Liver (tissue), 9 donors: ENCODE measurements around the gene NTM. TPM values are rescaled to one million over a fixed set of nuclear protein-coding genes. Genes with fewer than 3 reads are reported as not detected.
A peak's percentile ranks its signal among the peaks of the same experiment; 100 is the strongest.

Experiments
- DNase-seq: peaks from one replicate; pipeline ENCODE4 v3.0.0-alpha.2; 2017; ENCODE audit warnings: low spot score
- H3K27ac ChIP-seq, 2 donors: one replicate each; pipeline ENCODE4 v1.7.0; 2013; ENCODE audit warnings: inconsistent platforms in 2 of 2, low read length in 2 of 2, control low read depth in 1 of 2, low read depth in 1 of 2, mild to moderate bottlenecking in 1 of 2
- H3K27me3 ChIP-seq, 4 donors: one replicate each; pipeline versions ENCODE4 v1.6.1 to v1.7.0; 2013; ENCODE audit warnings: low read length in 3 of 4, inconsistent platforms in 1 of 4, mild to moderate bottlenecking in 1 of 4, moderate library complexity in 1 of 4; ENCODE audit not compliant: control insufficient read depth in 4 of 4, insufficient read depth in 4 of 4
- H3K36me3 ChIP-seq, 4 donors: one replicate each; pipeline versions ENCODE4 v1.6.1 to v1.7.0; 2013; ENCODE audit warnings: low read length in 3 of 4, mild to moderate bottlenecking in 3 of 4, low read depth in 1 of 4, moderate library complexity in 1 of 4; ENCODE audit not compliant: control insufficient read depth in 4 of 4, insufficient read depth in 3 of 4
- H3K4me1 ChIP-seq, 4 donors: one replicate each; pipeline versions ENCODE4 v1.6.1 to v1.7.0; 2013; ENCODE audit warnings: low read length in 3 of 4, mild to moderate bottlenecking in 3 of 4, moderate library complexity in 1 of 4; ENCODE audit not compliant: control insufficient read depth in 4 of 4, insufficient read depth in 4 of 4
- H3K4me3 ChIP-seq, 3 donors: one replicate each; pipeline versions ENCODE4 v1.6.1 to v1.7.0; 2013; ENCODE audit warnings: low read length in 3 of 3, control low read depth in 1 of 3, low read depth in 1 of 3, mild to moderate bottlenecking in 1 of 3
- H3K9ac ChIP-seq, 2 donors: one replicate each; pipeline ENCODE4 v1.7.0; 2013; ENCODE audit warnings: low read length in 2 of 2, mild to moderate bottlenecking in 2 of 2, moderate library complexity in 2 of 2, control low read depth in 1 of 2, low read depth in 1 of 2
- H3K9me3 ChIP-seq, 4 donors: one replicate each; pipeline versions ENCODE4 v1.6.1 to v1.7.0; 2013; ENCODE audit warnings: low read length in 3 of 4; ENCODE audit not compliant: control insufficient read depth in 4 of 4
- CTCF ChIP-seq: fragments of 150-350 bp; IDR thresholded peaks from 2 replicates; pipeline ENCODE4 v1.5.1; 2017; ENCODE audit warnings: improper control_type of control experiment, low read depth, low read length; ENCODE audit not compliant: missing input control
- EGR1 ChIP-seq, 2 donors: IDR thresholded peaks; 2 replicates each; pipeline ENCODE4 v1.6.1; 2016 to 2018; ENCODE audit warnings: antibody characterized with exemption in 2 of 2, low read depth in 2 of 2
- FOXA1 ChIP-seq: IDR thresholded peaks from 2 replicates; pipeline ENCODE4 v1.6.1; 2016; ENCODE audit warnings: antibody characterized with exemption
- FOXA2 ChIP-seq: IDR thresholded peaks from 2 replicates; pipeline ENCODE4 v1.6.1; 2016; ENCODE audit warnings: antibody characterized with exemption
- GABPA ChIP-seq, 2 donors: IDR thresholded peaks in 1 of 2; conservative IDR thresholded peaks in 1 of 2; 2 replicates each; pipeline ENCODE4 v1.6.1; 2016; ENCODE audit warnings: antibody characterized with exemption in 2 of 2, mild to moderate bottlenecking in 1 of 2, moderate library complexity in 1 of 2
- HNF4A ChIP-seq, 2 donors: conservative IDR thresholded peaks; 2 replicates each; pipeline ENCODE4 v1.6.1; 2016; ENCODE audit warnings: antibody characterized with exemption in 2 of 2, mild to moderate bottlenecking in 2 of 2
- JUND ChIP-seq, 2 donors: IDR thresholded peaks; 2 replicates each; pipeline ENCODE4 v1.6.1; 2016; ENCODE audit warnings: antibody characterized with exemption in 2 of 2
- MAX ChIP-seq: IDR thresholded peaks from 2 replicates; pipeline ENCODE4 v1.6.1; 2016; ENCODE audit warnings: antibody characterized with exemption
- NR2F2 ChIP-seq: IDR thresholded peaks from 2 replicates; pipeline ENCODE4 v1.6.1; 2016; ENCODE audit warnings: antibody characterized with exemption
- RAD21 ChIP-seq, 2 donors: IDR thresholded peaks; 2 replicates each; pipeline ENCODE4 v1.6.1; 2016; ENCODE audit warnings: antibody characterized with exemption in 2 of 2, mild to moderate bottlenecking in 2 of 2
- REST ChIP-seq: IDR thresholded peaks from 2 replicates; pipeline ENCODE4 v1.6.1; 2016; ENCODE audit warnings: antibody characterized with exemption, mild to moderate bottlenecking
- RXRA ChIP-seq, 2 donors: IDR thresholded peaks; 2 replicates each; pipeline ENCODE4 v1.6.1; 2017 to 2018; ENCODE audit warnings: antibody characterized with exemption in 2 of 2, mild to moderate bottlenecking in 1 of 2
- SP1 ChIP-seq: IDR thresholded peaks from 2 replicates; pipeline ENCODE4 v1.6.1; 2018; ENCODE audit warnings: antibody characterized with exemption, mild to moderate bottlenecking
- TAF1 ChIP-seq: conservative IDR thresholded peaks from 2 replicates; pipeline ENCODE4 v1.6.1; 2016; ENCODE audit warnings: antibody characterized with exemption, mild to moderate bottlenecking
- WGBS: extraction: QIAGEN DNeasy Blood & Tissue Kit; methylation state at CpG from one replicate; pipeline ENCODE4 v1.1.7; 2013; 5-methylcytosine and 5-hydroxymethylcytosine counted together
- polyA plus RNA-seq, 2 donors: library from polyadenylated mRNA; stranded (reverse) in 1 of 2; unstranded in 1 of 2; fragments of 200-250 nt in 1 of 2; fragments of >200 nt in 1 of 2; fragmentation: Nextera tagmentation in 1 of 2; extraction: Ambion mirVana in 1 of 2; gene quantifications; one replicate each; pipeline versions ENCODE4 v1.2.1 to v1.2.3, GENCODE V29; 2013 to 2015
- total RNA-seq, 2 donors: library from RNA; depleted of rRNA; stranded (reverse); fragments of >200 nt; gene quantifications; one replicate each; pipeline ENCODE4 v1.2.3, GENCODE V29; 2014
- TF ChIP-seq, protein P1 (sequence below): IDR thresholded peaks from 2 replicates; pipeline ENCODE4 v1.6.1; 2016; ENCODE audit warnings: antibody characterized with exemption
- TF ChIP-seq, protein P2 (sequence below): IDR thresholded peaks from 2 replicates; pipeline ENCODE4 v1.6.1; 2016; ENCODE audit warnings: antibody characterized with exemption
- donor health status: healthy.
- donor health status: healthy.
- donor health status: healthy.
- donor health status: healthy.
- donor health status: healthy.

Gene NTM
- total and polyA plus RNA-seq, 4 donors = 0.08 to 1.1 (median 0.08) TPM; not detected in 1

- Histone ChIP-seq H3K27me3 (peaks cover 0 to 8% (median 3%) of the 10 kb centered on the region in 4 donors), H3K9me3 (peaks cover 0 to 3% (median 0%) of the 10 kb centered on the region in 4 donors), H3K4me3 (no peak overlapping the region), H3K9ac (no peak overlapping the region), H3K36me3 (no peaks in the 10 kb centered on the region), H3K27ac (no peak overlapping the region), H3K4me1 (no peaks in the 10 kb centered on the region)
- no peak for DNase-seq
- 78% methylated on average over 6 of the region's 6 CpGs for WGBS
- TF ChIP-seq FOXA1 (no peak), RXRA (IDR thresholded peaks at IDR 0.05) (peak in 1 of 2 donors; percentile 60)
Observed at GRCh38 chr11:131773626-131774025, 403.2 kb downstream of the NTM start.

DNA sequence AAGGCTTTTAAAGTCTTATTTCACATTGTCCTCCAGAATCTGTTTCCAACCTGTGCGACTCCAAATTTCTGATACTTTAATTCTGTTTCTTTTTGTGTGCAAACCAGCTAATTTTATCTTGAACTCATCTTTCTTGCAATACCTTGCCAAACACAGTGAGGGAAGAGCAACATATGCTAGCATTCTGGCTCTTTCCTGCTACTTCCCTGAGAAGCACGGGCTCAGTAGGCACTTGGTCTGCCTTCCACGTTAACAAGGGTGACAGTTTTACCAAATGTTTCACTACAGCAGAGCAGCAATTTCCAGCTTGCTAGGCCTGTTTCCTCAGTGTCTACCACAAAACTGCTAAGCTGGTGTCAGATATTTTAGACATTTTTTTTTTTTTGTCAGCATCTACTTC is 405.8 kb downstream of the NTM start:
- H3K36me3 ChIP-seq = no peaks in the 10 kb centered on the region
- H3K9me3 ChIP-seq = peaks cover 0 to 3% (median 0%) of the 10 kb centered on the region in 4 donors
- H3K9ac ChIP-seq = no peak overlapping the region
- H3K4me1 ChIP-seq = no peaks in the 10 kb centered on the region
- no peak overlapping the region for H3K27ac ChIP-seq
- TF ChIP-seq FOXA2 (no peak), MAX (no peak), RXRA (IDR thresholded peaks at IDR 0.05) (no peak), GABPA (IDR thresholded peaks at IDR 0.05 in 1 of 2, conservative IDR thresholded peaks at IDR 0.05 in 1 of 2) (no peak), NR2F2 (no peak), HNF4A (conservative IDR thresholded peaks at IDR 0.05) (no peak), EGR1 (IDR thresholded peaks at IDR 0.05; ENCODE audit: low read depth in 2 of 2) (no peak), REST (no peak), SP1 (no peak), CTCF (no peak)
- TF ChIP-seq, protein P1, sequence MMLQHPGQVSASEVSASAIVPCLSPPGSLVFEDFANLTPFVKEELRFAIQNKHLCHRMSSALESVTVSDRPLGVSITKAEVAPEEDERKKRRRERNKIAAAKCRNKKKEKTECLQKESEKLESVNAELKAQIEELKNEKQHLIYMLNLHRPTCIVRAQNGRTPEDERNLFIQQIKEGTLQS = no peak
- H3K4me3 ChIP-seq = no peak overlapping the region
- H3K27me3 ChIP-seq = peaks cover 0 to 8% (median 3%) of the 10 kb centered on the region in 4 donors
- DNase-seq = no peak
- 61% methylated on average over 3 of the region's 3 CpGs for WGBS

DNA sequence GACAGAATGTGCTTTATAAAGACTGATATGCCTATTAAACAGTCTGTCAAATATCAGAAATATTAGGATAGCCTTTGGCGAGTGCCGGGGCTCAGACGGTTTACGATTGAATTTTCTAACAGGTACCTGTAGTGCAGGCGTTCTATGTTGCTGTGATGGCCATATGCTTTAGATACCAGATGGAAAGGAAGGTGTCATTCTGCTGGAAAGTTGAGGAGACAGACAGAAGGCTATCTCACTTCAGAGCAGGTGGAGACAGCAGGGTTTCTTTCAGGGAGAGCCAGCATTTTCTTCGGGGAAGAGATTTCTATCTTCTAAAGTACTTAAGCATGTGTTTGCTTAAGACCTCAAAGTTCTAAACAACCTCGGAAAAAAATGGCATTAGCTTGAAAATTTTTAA is 415.4 kb downstream of the NTM start:
- no peak overlapping the region for H3K9ac ChIP-seq
- WGBS = 57% methylated on average over 7 of the region's 7 CpGs
- no peak overlapping the region for H3K4me3 ChIP-seq
- no peak for DNase-seq
- H3K36me3 ChIP-seq = no peaks in the 10 kb centered on the region
- no peak overlapping the region for H3K27ac ChIP-seq
- H3K4me1 ChIP-seq = no peaks in the 10 kb centered on the region
- no peaks in the 10 kb centered on the region for H3K9me3 ChIP-seq
- H3K27me3 ChIP-seq = peaks cover 0 to 6% (median 2%) of the 10 kb centered on the region in 4 donors
- TF ChIP-seq FOXA1 = no peak
- no peak for TF ChIP-seq RXRA (IDR thresholded peaks at IDR 0.05)
- TF ChIP-seq RAD21 (IDR thresholded peaks at IDR 0.05) = no peak
- no peak for TF ChIP-seq NR2F2
- TF ChIP-seq SP1 = no peak
- TF ChIP-seq FOXA2 = no peak
- no peak for TF ChIP-seq JUND (IDR thresholded peaks at IDR 0.05)
- TF ChIP-seq HNF4A (conservative IDR thresholded peaks at IDR 0.05) = no peak
- TF ChIP-seq, protein P2, sequence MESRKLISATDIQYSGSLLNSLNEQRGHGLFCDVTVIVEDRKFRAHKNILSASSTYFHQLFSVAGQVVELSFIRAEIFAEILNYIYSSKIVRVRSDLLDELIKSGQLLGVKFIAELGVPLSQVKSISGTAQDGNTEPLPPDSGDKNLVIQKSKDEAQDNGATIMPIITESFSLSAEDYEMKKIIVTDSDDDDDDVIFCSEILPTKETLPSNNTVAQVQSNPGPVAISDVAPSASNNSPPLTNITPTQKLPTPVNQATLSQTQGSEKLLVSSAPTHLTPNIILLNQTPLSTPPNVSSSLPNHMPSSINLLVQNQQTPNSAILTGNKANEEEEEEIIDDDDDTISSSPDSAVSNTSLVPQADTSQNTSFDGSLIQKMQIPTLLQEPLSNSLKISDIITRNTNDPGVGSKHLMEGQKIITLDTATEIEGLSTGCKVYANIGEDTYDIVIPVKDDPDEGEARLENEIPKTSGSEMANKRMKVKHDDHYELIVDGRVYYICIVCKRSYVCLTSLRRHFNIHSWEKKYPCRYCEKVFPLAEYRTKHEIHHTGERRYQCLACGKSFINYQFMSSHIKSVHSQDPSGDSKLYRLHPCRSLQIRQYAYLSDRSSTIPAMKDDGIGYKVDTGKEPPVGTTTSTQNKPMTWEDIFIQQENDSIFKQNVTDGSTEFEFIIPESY = no peak
- TF ChIP-seq CTCF = no peak
- TF ChIP-seq TAF1 = no peak
- TF ChIP-seq, protein P1 = no peak
